Fibroblast of skin of left biceps (primary cell): ENCODE measurements around the gene CAGE1.
"Not testable (repeated sequence)": the region's sequence is repeated elsewhere in the genome, so short reads cannot be mapped to it uniquely, and the experiment has no call there.

Experiments
- DNase-seq, 2 experiments: peaks; one replicate each; pipeline ENCODE4 v3.0.0-alpha.2; 2013; ENCODE audit warnings: low read depth in 2 of 2

The CAGE1 gene

GRCh38 chr6:7339007-7339732 is 50.4 kb downstream of the CAGE1 start:
- not testable (repeated sequence) for DNase-seq

- DNase-seq: no peak
Measured at GRCh38 chr6:7338031-7338430, 51.5 kb downstream of the CAGE1 start.

- DNase-seq: no peak
Measured at GRCh38 chr6:7335519-7335918, 54.0 kb downstream of the CAGE1 start.

GRCh38 chr6:7334685-7335084 is 54.9 kb downstream of the CAGE1 start:
- no peak for DNase-seq

GRCh38 chr6:7332090-7332745 is 57.3 kb downstream of the CAGE1 start:
- no peak for DNase-seq

GRCh38 chr6:7331452-7331851 is 58.1 kb downstream of the CAGE1 start:
- DNase-seq: no peak

- DNase-seq: no peak
Measured at GRCh38 chr6:7328243-7328642, 61.3 kb downstream of the CAGE1 start.

GRCh38 chr6:7325750-7326149 is 63.8 kb downstream of the CAGE1 start:
- no peak for DNase-seq

GRCh38 chr6:7324520-7324919 is 65.0 kb downstream of the CAGE1 start:
- no peak for DNase-seq

GRCh38 chr6:7323074-7323473 is 66.5 kb downstream of the CAGE1 start:
- DNase-seq: no peak

- DNase-seq: not testable (repeated sequence)
Measured at GRCh38 chr6:7321866-7322265, 67.7 kb downstream of the CAGE1 start.

- not testable (repeated sequence) for DNase-seq
Measured at GRCh38 chr6:7319406-7319805, 70.1 kb downstream of the CAGE1 start.

- DNase-seq: no peak
Measured at GRCh38 chr6:7317538-7317937, 72.0 kb downstream of the CAGE1 start.

GRCh38 chr6:7316658-7317533 is 72.6 kb downstream of the CAGE1 start:
- no peak for DNase-seq

GRCh38 chr6:7315948-7316365 is 73.6 kb downstream of the CAGE1 start:
- no peak for DNase-seq

- not testable (repeated sequence) for DNase-seq
Measured at GRCh38 chr6:7315087-7315947, 74.2 kb downstream of the CAGE1 start.

GRCh38 chr6:7314414-7314813 is 75.1 kb downstream of the CAGE1 start:
- DNase-seq: no peak

- DNase-seq: no peak
Measured at GRCh38 chr6:7313505-7314165, 75.9 kb downstream of the CAGE1 start.

- DNase-seq: peak; percentile 88 to 92
Measured at GRCh38 chr6:7312616-7313504, 76.7 kb downstream of the CAGE1 start, which contains the start of gene SSR1. SSR1 (minus strand) TSS chr6:7313199; CDS start chr6:7313120, 79 bp downstream.
